ENCODE data around the gene TFCP2L1.

GRCh38 chr2:121244616-121245015 is 40.4 kb downstream of the TFCP2L1 start:
- TF ChIP-seq CTCF (IDR thresholded peaks at IDR 0.05; ENCODE audit: extremely low read depth in 1 of 2, insufficient read depth in 1 of 2, low read depth in 1 of 2, low read length in 2 of 2) (no peak), POLR2AphosphoS5 (IDR thresholded peaks at IDR 0.05; ENCODE audit: insufficient read depth, low read depth, low read length) (no peak), EZH2 (IDR thresholded peaks at IDR 0.05; ENCODE audit: borderline replicate concordance, low read depth, low read length, severe bottlenecking) (no peak), POLR2A (IDR thresholded peaks at IDR 0.05; ENCODE audit: low read depth, low read length) (no peak), MAX (IDR thresholded peaks at IDR 0.05; ENCODE audit: insufficient read depth, insufficient read length) (no peak)

All from endothelial cell of umbilical vein (primary cell).